ENCODE data around the gene TSPAN9. TPM values are rescaled to one million over a fixed set of nuclear protein-coding genes. Genes with fewer than 3 reads are reported as not detected.

TSPAN9 gene
- total RNA-seq, 1 experiment from 2014 or later: 18.8 TPM

DNA sequence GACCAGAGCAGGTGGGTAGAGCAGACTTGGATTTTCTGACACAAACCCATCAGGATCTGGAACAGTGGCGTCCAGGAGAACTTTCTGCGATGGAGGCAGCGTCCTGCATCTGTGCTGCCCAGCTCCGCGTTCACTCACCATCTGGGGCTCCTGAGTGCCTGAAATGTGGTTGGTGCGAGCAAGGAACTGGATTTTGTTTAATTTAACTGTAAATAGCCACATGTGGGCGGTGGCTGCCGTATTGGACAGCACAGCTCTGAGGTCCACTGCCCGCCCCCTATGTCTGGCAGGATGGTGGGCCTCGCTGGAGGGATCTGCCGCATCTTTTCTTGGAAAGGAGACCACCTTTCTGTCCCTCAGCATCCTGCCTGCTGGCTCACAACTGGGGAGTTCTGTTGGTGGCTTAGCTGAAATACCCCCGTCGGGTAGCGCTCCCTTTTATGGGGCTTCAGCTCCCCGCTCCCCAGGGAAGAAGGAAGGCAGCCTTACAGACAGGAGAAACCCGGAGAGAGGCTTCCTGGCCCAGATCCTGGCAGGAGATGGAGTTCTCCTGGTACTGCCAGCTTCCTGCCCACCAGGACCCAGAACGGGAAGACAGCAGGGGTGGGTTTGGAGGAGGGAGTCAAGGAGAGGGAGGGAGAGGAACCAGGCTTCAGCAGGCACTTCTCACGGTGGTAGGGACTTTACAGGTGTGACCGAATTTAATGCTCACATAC is 228.9 kb downstream of the TSPAN9 start:
- in situ Hi-C loops (cut with HindIII; ENCODE audit: low sequenced_read_pairs): no loop called here
- no peak for DNase-seq (ENCODE audit: low spot score)

DNA sequence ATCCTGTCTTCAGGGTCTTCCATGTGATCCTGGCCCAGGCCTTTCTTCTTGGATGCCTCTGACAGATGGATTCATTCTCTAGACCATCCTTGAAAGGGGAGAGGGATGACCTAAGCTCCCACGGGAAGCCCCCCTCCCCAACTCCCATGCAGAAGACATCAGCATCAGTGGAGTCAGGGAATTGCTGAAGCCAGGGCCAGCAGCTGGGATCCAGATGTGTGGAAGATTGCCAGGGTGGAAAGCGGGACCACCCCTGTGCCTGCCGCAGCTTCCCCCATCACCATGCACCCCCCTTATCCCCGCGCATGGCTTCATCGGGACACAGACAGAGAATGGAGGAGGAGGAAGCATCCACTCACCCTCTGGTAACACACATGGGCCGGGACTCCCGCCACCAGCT is 230.2 kb downstream of the TSPAN9 start:
- in situ Hi-C loops (cut with HindIII; ENCODE audit: low sequenced_read_pairs): no loop called here
- no peak for DNase-seq (ENCODE audit: low spot score)

DNA sequence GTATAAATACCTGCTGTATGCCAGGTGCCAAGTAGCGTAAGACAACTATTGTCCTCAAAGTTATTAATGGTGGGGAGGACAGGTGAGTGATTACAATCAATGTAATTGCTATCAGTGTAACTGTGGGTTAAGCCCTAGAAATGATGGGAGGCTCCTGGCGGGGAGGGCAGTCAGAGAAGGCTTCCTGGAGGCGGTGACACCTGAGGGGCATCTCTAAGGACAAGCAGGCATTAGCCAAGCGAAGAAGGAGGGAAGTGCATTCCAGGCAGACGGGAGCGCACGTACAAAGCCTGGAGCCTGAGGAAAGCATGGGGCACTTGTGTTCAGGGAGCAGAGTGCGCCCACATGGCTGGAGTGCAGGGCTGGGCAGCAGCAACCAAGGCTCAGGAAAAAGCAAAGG is 230.9 kb downstream of the TSPAN9 start:
- no peak for DNase-seq (ENCODE audit: low spot score)
- in situ Hi-C loops (cut with HindIII; ENCODE audit: low sequenced_read_pairs): no loop called here

DNA sequence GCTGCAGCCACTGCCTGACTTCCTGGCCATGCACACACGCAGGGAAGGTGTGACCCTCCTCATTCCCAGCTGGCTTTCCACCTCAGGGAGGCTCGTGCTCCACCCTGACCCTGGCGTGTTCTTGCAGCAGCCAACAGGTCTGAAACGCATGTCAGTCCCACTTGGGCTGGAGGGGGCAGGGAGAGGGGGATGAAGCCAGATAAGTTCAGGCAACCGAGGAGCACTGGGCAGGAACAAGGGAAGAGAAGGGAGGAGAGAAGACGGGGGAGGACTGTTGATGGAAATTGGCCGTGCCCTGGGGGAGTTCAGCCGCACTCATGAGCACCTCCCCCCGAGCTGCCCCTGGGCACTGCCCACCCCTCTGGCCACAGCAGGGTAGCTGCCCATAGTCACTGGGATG is 231.4 kb downstream of the TSPAN9 start:
- in situ Hi-C loops (cut with HindIII; ENCODE audit: low sequenced_read_pairs): no loop called here
- DNase-seq (ENCODE audit: low spot score): no peak

DNA sequence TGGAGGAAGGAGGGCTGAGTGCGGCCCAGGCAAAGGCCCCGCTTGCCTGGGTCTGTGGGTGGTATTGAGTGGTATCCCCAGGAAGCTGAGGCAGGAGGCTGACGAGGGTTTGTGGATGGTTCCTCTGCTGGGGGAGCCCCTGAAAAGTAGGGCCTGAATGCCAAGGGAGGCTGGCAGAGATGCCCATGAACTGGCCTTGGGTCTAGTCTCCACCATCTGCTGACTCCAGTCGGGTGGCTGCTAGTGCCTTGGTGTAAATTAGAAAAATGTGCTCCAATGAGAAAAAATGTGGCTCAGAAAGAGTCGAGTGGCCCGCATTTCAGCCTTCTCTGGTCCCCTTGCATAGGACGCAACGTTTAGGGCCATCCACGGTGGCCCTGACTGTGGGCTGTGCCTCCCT is 232.6 kb downstream of the TSPAN9 start:
- DNase-seq (ENCODE audit: low spot score): peak; percentile 69
- in situ Hi-C loops (cut with HindIII; ENCODE audit: low sequenced_read_pairs): no loop called here

DNA sequence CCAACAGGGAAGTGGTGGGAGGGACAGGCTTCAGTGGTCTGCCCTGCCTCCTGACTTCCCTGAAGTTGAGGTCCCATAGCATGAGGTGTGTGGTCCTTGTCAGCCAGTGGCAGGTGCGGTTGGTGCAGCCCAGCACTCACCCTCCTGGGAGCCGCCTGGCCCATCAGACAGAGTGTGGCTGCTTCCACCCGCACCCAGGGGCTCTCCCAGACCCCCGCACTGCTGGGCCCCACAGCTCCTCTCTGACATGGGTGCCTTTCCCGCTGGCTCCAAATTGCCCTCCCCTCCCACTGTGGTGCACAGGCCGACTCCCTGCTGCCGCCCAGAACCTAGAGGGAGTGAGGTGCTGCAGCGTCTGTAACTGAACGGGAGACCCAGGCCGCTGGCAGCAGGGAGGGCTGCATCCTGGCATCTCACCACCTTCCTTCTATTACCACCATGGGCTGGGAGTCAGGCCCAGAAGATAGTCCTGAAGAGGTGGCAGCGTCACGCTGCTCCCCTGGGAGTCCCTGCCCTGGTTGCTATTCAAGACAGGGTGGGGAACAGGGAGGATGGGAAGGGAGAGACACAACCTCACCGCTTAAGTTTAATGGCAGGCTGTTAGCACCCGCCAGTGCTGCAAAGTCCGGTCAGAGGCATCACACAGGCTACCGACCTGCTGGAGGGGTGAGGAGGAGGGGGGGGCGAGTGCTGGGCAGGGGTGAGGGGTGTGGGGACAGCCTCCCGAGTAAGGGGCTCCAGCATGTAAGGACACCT is 233.3 kb downstream of the TSPAN9 start:
- no peak for DNase-seq (ENCODE audit: low spot score)
- in situ Hi-C loops (cut with HindIII; ENCODE audit: low sequenced_read_pairs): no loop called here

DNA sequence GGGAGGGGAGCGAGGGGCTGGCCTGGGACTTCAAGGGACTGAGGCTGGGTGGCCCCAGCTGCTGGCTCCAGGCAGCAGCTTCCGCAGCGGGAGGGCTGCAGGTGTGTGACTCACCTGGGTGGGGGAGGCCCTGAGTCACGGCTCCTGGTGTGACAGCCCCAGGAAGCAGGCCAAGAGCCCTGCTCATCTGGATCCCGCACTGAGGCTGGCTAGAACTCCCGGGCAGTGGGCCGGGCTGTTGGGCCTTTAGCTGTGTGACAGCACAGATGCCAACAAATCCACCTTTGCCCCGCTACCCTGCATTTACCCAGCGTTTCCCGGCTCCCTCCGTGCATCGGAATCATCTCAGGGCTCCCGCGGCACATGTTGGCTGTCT is 233.8 kb downstream of the TSPAN9 start:
- in situ Hi-C loops (cut with HindIII; ENCODE audit: low sequenced_read_pairs): no loop called here
- DNase-seq (ENCODE audit: low spot score): no peak

DNA sequence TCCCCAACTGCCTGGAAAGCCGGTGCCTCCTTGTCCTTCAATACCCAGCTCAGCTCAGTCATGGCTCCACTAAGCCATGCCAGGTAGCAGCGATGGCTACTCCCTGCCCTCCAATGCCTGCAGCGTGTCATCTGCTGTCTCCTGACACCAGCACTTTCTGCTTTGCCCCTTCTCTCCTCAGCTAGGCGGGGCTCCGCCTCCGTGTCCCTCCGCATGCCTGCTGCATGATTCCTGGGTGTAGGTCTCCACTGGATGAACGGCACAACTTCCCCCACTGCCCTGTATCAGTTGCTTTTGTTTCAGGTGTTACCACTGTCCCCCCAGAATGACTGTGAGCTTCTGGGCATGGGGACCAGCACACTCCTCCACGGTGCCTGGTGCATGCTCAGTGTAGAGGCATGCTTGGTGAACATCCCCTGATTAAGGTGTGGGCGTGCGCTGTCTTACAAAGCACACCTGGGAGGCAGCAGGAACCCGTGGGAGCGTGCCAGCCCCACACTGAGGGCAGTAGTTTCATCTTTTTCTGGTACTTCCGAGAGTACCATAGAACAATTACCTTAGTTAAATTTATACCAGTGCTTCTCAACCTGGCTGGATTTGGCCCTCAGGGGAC is 234.4 kb downstream of the TSPAN9 start:
- in situ Hi-C loops (cut with HindIII; ENCODE audit: low sequenced_read_pairs): no loop called here

DNA sequence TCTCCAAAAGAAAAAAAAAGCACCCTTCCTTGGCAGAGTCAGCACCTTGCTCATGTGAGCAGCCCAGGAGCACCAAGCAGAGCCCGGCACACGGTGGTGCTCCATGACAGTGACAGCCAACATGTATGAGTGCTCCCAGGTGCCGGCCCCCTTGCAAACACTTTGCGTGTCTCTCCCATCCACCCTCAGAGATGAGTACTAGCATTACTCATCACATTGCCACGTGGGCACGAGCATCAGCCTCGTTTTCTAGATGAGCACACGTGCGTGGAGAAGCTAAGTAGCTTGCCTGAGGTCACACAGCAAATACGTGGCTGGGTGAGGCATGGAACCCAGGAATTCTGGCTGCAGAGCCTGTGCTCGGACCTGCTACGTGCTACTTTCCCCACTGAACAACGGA is 235.9 kb downstream of the TSPAN9 start:
- in situ Hi-C loops (cut with HindIII; ENCODE audit: low sequenced_read_pairs): no loop called here
- no peak for DNase-seq (ENCODE audit: low spot score)

More for the DNA sequence above, 234.4 kb downstream of the TSPAN9 start:
- peak; percentile 44 for DNase-seq (ENCODE audit: low spot score)

DNA sequence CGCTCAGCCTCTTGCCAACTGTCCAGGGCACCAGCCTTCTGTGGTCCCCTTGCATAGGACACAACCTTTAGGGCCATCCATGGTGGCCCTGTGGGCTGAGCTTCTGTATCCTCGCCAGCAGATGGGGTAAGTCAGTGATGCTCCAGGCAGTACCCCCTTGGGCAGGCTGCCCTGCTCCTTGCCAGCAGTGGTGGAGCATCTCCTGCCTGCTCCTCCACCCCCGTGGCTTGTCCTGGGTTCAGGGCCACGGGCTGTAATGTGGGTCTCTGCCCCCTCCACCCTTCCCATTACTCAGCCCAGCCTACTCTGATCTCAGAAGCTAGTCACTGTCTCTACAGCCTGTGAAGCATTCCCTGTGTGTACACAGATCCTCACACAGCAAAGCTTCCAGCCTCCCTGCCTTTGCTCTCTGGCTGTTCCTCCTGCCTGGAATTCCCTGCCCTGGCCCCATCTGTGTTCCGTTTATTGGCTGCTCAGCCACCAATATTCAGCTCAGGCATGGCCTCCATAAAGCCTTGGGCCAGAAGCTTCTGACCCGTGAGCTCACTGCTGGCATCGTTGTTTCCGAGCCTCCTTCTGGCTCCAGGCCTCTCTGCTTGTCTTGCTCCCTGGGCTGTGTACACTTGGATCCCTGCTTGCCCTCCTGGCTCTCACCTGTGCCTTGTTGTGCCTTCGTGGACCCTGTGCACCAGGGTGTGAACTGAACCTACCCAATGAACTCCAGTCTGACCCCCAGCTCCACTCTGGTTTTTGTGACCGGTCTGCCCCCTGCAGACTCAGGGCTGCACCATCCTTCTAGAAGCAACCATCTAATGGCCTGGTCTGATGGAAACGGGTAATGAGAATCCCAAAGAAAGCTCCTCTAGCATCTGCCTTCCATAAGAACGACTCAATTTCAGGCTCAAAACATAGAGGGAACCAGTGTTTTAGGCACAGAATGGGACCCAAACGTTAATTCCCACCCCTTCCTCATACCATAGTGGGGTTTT is 236.8 kb downstream of the TSPAN9 start:
- in situ Hi-C loops (cut with HindIII; ENCODE audit: low sequenced_read_pairs): no loop called here
- DNase-seq (ENCODE audit: low spot score): peak; percentile 75

DNA sequence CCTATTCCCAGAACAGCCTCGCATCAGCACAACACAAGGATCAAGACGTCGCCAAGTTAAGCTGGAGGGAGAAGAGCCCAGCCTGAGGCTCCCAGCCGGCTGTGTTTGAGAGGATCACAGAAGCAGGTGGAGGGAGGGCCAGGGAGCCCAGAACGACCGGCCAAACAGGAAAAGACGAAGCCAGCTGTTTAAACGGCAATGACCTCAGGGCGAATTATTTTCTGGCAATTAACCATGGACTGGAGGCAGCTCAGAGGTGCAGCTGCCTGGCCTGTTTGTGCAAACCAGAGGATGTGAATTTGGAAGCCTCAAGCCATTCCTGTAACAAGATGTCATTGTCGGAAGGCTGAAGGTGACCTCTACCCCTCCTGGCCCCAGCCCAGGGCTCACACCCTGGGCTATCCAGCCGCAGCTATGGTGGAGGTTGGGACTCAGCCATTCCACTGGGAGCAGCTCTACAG is 238.1 kb downstream of the TSPAN9 start:
- in situ Hi-C loops (cut with HindIII; ENCODE audit: low sequenced_read_pairs): no loop called here
- DNase-seq (ENCODE audit: low spot score): no peak

DNA sequence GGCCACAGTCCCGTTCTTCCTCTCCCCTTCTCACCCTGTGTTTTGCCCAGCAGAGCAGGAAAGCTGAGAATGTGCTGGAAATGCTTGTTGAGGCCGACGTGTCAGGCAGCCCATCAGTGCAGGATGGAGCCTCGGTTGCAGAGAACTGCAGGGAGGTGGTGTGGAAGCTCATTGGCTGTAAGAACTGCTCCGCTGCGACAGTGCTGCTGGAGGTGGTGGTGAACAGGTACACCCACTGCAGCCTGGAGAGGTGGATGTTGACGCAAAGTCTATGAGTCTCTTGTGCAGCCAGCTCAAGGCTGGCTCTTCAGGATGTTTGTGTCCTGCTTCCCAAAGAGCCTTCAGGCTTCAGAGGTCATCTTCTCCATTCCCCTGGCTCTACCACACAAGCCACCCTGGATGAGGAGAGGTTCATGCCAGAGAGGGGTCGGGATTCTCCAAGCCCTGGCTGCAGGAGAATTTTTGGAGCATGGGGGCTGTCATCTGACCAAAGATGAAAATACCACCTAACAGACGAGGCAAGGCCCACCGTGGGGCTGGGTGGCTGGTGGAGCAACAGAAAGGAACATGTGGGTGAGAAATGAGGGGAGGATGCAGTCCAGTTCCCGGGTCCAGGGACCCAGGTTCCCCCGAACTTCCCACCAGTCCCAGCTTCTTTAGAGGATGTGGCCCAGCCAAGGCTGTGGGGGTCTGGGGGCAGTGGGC is 239.7 kb downstream of the TSPAN9 start:
- DNase-seq (ENCODE audit: low spot score): no peak
- in situ Hi-C loops (cut with HindIII; ENCODE audit: low sequenced_read_pairs): no loop called here

DNA sequence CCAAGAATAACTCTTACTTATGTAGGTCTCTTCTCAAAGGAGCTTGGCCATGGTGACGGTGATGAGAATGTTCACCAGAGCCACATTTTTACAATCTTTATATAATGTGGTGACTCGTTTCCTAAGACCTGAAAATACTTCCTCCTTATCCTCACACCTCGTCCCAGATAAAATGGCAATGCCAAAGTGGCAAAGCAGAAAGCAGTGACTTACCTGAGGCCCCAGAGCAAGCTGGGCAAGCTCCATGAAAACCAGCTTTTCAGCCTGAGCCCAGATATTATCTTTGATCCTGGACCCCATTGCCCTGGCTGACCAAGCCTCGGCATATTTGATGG is 240.3 kb downstream of the TSPAN9 start:
- in situ Hi-C loops (cut with HindIII; ENCODE audit: low sequenced_read_pairs): no loop called here
- no peak for DNase-seq (ENCODE audit: low spot score)

DNA sequence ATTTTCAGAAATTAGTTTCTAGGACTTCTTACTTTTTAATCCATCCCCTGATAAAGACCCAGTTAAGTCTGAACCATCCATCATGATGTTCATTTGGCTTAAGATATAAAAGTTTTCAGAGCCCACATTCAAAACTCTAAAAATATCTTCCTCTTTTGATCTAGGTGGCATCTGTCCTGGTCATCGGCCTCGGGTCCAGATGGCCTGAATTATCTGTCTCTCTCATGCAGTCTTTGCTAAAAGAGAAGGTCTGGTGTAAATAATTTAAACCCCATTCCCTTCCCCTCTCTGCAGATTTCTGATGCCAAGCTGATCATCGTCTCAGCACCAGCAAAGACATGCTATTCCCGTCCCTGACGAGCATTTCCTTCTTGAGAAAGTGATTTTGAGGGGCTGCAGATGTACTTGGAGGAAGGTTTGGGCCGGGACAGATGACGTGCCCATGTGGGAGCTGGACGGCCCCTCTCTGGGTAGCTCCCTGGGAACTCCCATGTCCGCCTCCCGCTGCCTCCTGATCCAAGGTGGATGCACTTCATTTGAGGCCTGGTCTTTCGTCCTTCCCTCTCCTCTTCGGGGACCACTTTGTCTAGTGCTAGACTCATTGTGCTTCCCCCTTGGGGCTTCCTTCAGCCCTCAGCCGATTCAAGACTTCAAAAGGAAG is 240.8 kb downstream of the TSPAN9 start:
- peak; percentile 50 for DNase-seq (ENCODE audit: low spot score)
- in situ Hi-C loops (cut with HindIII; ENCODE audit: low sequenced_read_pairs): no loop called here

DNA sequence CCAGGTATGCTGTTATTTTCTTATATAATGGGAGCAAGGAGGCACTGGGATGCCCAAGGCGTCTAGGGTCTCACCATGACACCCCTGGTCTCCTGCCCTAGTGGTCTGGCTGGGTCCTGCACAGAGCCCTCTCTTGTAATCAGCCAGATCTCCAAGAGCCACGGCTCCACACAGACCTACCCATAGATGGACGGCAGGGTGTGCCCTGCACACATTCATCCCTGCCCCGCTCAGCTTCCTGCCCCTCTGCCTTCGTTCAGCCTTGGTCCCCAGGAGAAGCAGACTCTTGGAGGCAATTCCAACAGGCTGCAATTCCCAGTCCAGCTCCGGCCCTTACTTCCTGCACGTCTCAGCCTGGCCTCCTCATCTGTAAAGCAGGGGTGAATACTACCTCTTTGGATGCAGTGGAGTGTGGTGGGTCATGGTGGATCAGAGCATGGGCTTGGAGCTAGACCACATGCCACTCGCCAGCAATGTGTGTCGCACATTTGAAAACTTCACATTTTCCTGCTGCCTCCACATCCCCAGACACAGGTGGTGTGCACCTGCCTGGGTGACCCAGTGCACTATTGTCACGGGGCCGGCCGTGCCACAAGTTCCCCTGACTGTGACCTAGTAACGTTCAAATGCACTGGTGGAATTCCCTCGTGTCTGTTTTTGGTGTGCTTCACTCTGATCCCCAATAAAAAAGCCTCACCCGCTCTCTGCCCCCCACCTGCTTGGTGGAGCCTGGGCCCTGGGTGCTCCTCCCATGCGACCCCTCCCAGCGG is 242.7 kb downstream of the TSPAN9 start:
- DNase-seq (ENCODE audit: low spot score): no peak
- in situ Hi-C loops (cut with HindIII; ENCODE audit: low sequenced_read_pairs): no loop called here

DNA sequence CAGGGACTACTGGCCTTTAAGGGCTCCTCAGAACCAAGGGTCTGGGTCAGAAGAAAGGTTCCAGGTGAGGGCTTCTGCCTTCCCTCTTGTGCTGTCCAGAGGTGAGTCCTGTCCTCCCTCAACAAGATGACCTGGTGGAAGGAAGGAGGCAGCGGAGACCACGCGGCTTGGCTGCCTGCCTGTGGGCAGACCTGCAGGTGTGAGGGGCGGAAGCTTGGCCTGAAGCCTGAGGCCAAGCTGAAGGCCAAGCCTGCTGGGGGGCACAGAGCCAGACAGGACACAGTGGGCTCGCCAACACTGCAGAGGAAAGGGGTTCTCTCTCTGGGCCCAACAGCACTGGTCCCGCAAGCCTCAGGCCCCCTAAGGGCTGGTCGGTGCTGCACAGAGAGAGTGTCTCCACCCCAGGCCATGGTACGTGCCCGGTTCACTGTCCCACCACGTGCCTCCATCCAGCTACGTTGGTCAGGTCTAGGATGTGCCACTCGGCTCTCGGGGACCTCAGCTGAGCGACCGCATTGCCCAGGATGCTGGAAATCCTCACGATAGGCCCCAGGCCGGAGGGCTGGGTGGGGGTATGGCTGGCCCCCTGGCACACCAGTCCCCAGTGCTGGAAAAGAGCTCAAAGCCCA is 243.8 kb downstream of the TSPAN9 start:
- no peak for DNase-seq (ENCODE audit: low spot score)
- in situ Hi-C loops (cut with HindIII; ENCODE audit: low sequenced_read_pairs): no loop called here

DNA sequence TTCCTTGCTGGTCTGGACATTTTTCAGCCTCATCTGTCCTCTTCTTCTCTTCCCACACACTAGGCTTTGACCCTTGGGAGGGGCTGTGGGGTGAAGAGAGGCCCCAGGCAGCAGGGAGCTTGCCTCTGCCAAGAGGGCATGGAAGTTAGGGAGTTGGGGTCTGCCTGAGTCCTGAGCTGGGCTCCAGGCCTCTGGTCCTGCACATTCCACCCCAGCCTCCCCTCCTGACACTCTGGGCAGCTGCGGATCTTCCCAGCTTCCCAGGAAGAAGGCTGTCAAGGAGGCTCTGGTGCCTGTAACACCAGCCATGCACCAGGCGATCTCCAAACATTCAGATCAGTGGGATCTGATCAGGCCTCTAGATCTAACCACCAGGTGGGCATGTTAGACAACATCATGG is 244.7 kb downstream of the TSPAN9 start:
- in situ Hi-C loops (cut with HindIII; ENCODE audit: low sequenced_read_pairs): no loop called here

More for the DNA sequence above, 244.7 kb downstream of the TSPAN9 start:
- no peak for DNase-seq (ENCODE audit: low spot score)

Data from G401 (cell line).